GM06990 (cell line): Measurements from ENCODE around the gene TRIM9.
"Not testable (repeated sequence)": the region's sequence is repeated elsewhere in the genome, so short reads cannot be mapped to it uniquely, and the experiment has no call there.

Experiments
- DNase-seq: peaks from one replicate; pipeline ENCODE4 v3.0.0-alpha.2; 2011; ENCODE audit not compliant: insufficient read length; ENCODE audit errors: extremely low read depth
- H3K27me3 ChIP-seq: replicated peaks from 2 replicates; pipeline ENCODE4 v1.6.0; 2011; ENCODE audit warnings: low read length; ENCODE audit not compliant: control insufficient read depth, insufficient read depth
- H3K36me3 ChIP-seq: 2 replicates; pipeline ENCODE4 v1.5.1; 2011; ENCODE audit warnings: low read length; ENCODE audit not compliant: control insufficient read depth, insufficient read depth
- H3K4me3 ChIP-seq: replicated peaks from 2 replicates; pipeline ENCODE4 v1.5.1; 2011; ENCODE audit warnings: low read depth, mild to moderate bottlenecking, control low read depth, low read length
- TF ChIP-seq, protein P1 (sequence below): IDR thresholded peaks from 2 replicates; pipeline ENCODE4 v1.5.1; 2011; ENCODE audit warnings: low read length, control low read depth, mild to moderate bottlenecking, inconsistent platforms; ENCODE audit not compliant: insufficient read depth, poor library complexity, severe bottlenecking

Gene TRIM9

GRCh38 chr14:50944647-50945413, 150.1 kb downstream of the TRIM9 start:
- peak overlapping the region; percentile 66 for H3K4me3 ChIP-seq
- no peak for DNase-seq
- H3K27me3 ChIP-seq, result peaks cover 8% of the 10 kb centered on the region
- H3K36me3 ChIP-seq, result no peaks in the 10 kb centered on the region
- TF ChIP-seq, protein P1, sequence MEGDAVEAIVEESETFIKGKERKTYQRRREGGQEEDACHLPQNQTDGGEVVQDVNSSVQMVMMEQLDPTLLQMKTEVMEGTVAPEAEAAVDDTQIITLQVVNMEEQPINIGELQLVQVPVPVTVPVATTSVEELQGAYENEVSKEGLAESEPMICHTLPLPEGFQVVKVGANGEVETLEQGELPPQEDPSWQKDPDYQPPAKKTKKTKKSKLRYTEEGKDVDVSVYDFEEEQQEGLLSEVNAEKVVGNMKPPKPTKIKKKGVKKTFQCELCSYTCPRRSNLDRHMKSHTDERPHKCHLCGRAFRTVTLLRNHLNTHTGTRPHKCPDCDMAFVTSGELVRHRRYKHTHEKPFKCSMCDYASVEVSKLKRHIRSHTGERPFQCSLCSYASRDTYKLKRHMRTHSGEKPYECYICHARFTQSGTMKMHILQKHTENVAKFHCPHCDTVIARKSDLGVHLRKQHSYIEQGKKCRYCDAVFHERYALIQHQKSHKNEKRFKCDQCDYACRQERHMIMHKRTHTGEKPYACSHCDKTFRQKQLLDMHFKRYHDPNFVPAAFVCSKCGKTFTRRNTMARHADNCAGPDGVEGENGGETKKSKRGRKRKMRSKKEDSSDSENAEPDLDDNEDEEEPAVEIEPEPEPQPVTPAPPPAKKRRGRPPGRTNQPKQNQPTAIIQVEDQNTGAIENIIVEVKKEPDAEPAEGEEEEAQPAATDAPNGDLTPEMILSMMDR, result no peak

DNA sequence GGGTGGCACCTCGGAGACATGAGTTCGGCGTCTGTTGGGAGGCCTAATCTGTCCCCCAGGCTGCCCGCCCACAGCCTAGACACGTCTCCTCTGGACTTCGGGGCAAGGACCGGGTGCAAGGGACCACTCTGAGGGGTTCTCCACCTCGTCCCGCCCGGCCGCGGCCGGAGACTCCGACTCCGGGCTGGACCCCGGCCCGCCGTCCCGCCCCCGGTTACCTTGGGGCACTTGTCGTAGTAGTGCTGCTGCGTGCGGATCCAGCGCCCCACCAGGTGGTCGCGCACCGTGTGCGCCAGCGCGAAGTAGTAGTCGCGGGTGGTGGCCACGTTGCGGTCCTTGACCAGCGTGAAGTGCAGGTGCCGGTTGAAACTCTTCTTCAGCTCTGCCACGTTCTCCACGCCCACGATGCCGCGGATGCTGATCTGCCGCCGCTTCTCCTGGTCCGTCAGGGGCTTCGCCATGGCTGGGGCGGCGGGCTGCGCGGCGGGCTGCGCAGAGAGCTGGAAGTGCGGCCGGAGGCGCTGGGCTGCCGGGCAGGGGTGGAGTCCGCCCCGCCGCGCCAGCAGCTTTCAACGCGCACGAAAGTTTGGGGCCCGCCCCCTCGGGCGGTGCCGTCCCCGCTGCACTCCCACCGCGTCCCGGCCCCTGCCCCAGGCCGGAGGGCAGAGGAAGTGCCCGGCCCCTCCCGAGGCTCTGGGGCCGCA, 150.8 kb downstream of the TRIM9 start, which contains the start of gene PYGL:
TSS of gene PYGL (minus strand) at position 541 of the 704 bp plus-strand sequence. CDS start at position 461, 80 bp downstream.
- Histone ChIP-seq H3K4me3 (peak within 1 kb of the TSS; percentile 66), H3K36me3 (no peaks in the 10 kb centered on the region), H3K27me3 (peaks cover 8% of the 10 kb centered on the region)
- TF ChIP-seq, protein P1, result no peak
- peak; percentile 35 for DNase-seq

DNA sequence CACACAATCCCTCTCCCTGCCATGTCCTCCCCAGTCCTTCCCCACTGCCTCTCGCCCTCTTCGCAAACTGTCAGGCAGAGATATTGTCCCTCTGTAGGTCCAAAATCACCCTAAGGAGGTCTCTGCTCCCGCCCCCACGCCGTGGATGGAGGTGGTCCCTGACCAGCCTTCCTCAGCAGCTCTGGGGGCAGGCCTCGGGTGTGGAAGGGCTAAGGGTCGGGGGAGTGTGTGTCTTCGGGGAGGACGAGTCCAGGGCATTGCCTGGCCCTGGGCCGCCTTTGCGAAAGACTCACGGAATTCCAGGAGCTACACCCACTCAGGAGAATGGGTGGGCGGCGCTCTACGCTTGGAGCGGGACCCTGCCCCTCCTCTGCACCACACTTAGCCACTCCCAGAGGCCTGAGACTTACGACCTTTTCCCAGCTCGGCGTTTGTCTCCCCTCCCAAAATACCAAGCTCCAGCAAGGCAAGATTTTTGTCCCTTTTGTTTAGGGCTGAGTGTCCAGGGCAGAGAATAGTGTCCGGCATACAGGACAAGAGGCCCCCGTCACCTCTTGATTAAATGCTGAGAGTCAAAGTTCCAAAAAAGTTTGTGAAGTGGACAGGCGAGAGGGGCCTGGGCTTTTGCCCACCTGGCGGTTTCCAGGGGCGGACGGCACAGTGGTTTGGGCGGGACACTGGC, 151.5 kb downstream of the TRIM9 start:
- H3K4me3 ChIP-seq, result peak overlapping the region; percentile 66
- DNase-seq, result no peak
- peaks cover 8% of the 10 kb centered on the region for H3K27me3 ChIP-seq
- H3K36me3 ChIP-seq, result no peaks in the 10 kb centered on the region
- TF ChIP-seq, protein P1, result no peak

DNA sequence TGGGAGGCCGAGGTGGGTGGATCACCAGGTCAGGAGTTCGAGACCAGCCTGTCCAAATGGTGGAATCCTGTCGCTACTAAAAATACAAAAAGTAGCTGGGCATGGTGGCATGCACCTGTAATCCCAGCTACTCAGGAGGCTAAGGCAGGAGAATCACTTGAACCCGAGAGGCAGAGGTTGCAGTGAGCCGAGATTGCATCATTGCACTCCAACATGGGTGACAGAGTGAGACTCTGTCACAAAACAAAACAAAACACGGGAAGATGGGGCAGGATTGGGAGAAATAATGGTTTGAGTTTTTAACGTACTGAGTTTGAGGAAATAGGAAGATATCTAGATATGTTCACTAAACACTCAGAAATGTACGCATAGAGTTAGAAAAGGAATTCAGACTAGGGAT, 153.3 kb downstream of the TRIM9 start:
- H3K27me3 ChIP-seq, H3K36me3 ChIP-seq, H3K4me3 ChIP-seq, DNase-seq: not testable (repeated sequence)

- Histone ChIP-seq H3K27me3 (peaks cover 8% of the 10 kb centered on the region), H3K4me3 (no peak overlapping the region), H3K36me3 (no peaks in the 10 kb centered on the region)
- DNase-seq, result no peak
- TF ChIP-seq, protein P1, result no peak
These were observed 153.8 kb downstream of the TRIM9 start for GRCh38 chr14:50941151-50941550.

- TF ChIP-seq, protein P1, result no peak
- no peak for DNase-seq
- Histone ChIP-seq H3K36me3 (no peaks in the 10 kb centered on the region), H3K4me3 (no peak overlapping the region), H3K27me3 (no peaks in the 10 kb centered on the region)
These were observed 157.1 kb downstream of the TRIM9 start for GRCh38 chr14:50937800-50938199.
